ENCODE data around the gene RASGRF1.

DNA sequence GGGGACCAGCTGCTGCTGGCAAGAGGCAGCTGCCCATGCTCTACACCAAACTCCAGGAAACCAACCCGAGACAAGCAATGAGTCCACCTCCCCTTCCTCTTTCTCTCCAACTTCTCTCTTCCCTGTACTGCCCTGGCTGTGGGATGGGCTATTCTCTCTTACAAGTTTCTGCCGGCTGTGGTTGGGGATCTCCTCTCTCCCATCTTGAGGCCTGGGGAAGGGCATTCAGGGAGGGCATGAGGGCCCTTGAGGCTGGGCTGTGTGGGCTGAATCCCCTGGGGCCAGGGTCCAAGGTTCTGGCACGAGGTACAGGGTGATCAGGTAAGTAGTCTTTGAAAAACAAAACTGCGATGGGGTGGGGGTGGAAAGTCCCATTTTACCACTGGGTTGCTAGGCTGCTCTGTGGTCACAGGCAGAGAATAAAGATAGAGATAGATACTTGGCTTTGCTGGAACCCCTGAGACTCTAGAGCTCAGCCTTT lies 113.4 kb downstream of the RASGRF1 start:
- TF ChIP-seq, protein P1, sequence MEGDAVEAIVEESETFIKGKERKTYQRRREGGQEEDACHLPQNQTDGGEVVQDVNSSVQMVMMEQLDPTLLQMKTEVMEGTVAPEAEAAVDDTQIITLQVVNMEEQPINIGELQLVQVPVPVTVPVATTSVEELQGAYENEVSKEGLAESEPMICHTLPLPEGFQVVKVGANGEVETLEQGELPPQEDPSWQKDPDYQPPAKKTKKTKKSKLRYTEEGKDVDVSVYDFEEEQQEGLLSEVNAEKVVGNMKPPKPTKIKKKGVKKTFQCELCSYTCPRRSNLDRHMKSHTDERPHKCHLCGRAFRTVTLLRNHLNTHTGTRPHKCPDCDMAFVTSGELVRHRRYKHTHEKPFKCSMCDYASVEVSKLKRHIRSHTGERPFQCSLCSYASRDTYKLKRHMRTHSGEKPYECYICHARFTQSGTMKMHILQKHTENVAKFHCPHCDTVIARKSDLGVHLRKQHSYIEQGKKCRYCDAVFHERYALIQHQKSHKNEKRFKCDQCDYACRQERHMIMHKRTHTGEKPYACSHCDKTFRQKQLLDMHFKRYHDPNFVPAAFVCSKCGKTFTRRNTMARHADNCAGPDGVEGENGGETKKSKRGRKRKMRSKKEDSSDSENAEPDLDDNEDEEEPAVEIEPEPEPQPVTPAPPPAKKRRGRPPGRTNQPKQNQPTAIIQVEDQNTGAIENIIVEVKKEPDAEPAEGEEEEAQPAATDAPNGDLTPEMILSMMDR (IDR thresholded peaks at IDR 0.05) = no peak
- TF ChIP-seq POLR2A (IDR thresholded peaks at IDR 0.05) = no peak
